GM12878 (cell line): ENCODE data around the gene POU1F1. TPM values are rescaled to one million over a fixed set of nuclear protein-coding genes. Genes with fewer than 3 reads are reported as not detected.

Source experiments
- ATAC-seq: fragments of 200-7000 bp; cut with Tn5 transposase; 3 replicates; pipeline ENCODE4 v1.9.1; 2020; ENCODE audit warnings: mild to moderate bottlenecking, moderate library complexity
- BruUV-seq: library from RNA; stranded (reverse); fragments of 400-500 nt; replicated peaks from 2 replicates; lab custom pipeline; 2021; lab: Mats Ljungman, UMichigan
- CTCF ChIA-PET: fragments of 300-600 bp; sonication (Branson Sonifier 250); formaldehyde crosslinking; extraction: SDS; loops from one replicate; lab custom pipeline; 2021; ENCODE audit warnings: inconsistent platforms; lab: Yijun Ruan, JAX
- POLR2A ChIA-PET: fragments of 350-600 bp; formaldehyde crosslinking; extraction: SDS; loops from one replicate; lab custom pipeline; 2021; ENCODE audit warnings: inconsistent platforms; lab: Charles Lee
- RAD21 ChIA-PET: fragments of 300-600 bp; sonication (Branson Sonifier 250); formaldehyde crosslinking; loops from one replicate; lab custom pipeline; 2023; ENCODE audit warnings: antibody characterized with exemption; ENCODE audit not compliant: unreplicated experiment; lab: Charles Lee
- SMC1A ChIA-PET: fragments of 300-600 bp; sonication (Branson Sonifier 250); formaldehyde crosslinking; loops from one replicate; lab custom pipeline; 2023; ENCODE audit not compliant: unreplicated experiment, uncharacterized antibody; lab: Charles Lee
- DNase-seq: peaks from one replicate; pipeline ENCODE4 v3.0.0-alpha.2; 2011; ENCODE audit warnings: low read depth, low spot score
- FAIRE-seq: peaks from 3 replicates; lab custom pipeline; 2011; peaks lifted over from hg19 to GRCh38; lab: Jason Lieb, UNC
- H2AFZ ChIP-seq: 2 replicates; pipeline ENCODE4 v1.6.0; 2011; ENCODE audit warnings: low read depth, low read length, control low read depth; ENCODE audit not compliant: control insufficient read depth
- H3K27ac ChIP-seq: 2 replicates; pipeline ENCODE4 v1.5.1; 2011; ENCODE audit warnings: control low read depth; ENCODE audit not compliant: control insufficient read depth, insufficient read depth
- H3K27me3 ChIP-seq, 2 experiments: replicated peaks in 1 of 2; 2 replicates each; pipeline versions ENCODE4 v1.6.0 to v1.6.1; 2011; ENCODE audit warnings: low read length in 1 of 2; ENCODE audit not compliant: control insufficient read depth in 2 of 2, insufficient read depth in 2 of 2
- H3K36me3 ChIP-seq, 2 experiments: 2 replicates each; pipeline ENCODE4 v1.5.1; 2011; ENCODE audit warnings: low read length in 1 of 2; ENCODE audit not compliant: control insufficient read depth in 2 of 2, insufficient read depth in 2 of 2
- H3K4me1 ChIP-seq: 2 replicates; pipeline ENCODE4 v1.6.1; 2011; ENCODE audit warnings: mild to moderate bottlenecking, low read length, moderate library complexity, mixed read lengths; ENCODE audit not compliant: control insufficient read depth, insufficient read depth
- H3K4me2 ChIP-seq: 2 replicates; pipeline ENCODE4 v1.6.0; 2011; ENCODE audit warnings: control low read depth; ENCODE audit not compliant: control insufficient read depth, insufficient read depth
- H3K4me3 ChIP-seq: fragments of 200-600 bp; sonication (generic); 2 replicates; pipeline ENCODE4 v1.5.1; 2016
- H3K79me2 ChIP-seq: 2 replicates; pipeline ENCODE4 v1.6.0; 2011; ENCODE audit warnings: low read length; ENCODE audit not compliant: control insufficient read depth, insufficient read depth
- H3K9ac ChIP-seq: 2 replicates; pipeline ENCODE4 v1.8.0; 2011; ENCODE audit warnings: low read length, control low read depth, mixed read lengths; ENCODE audit not compliant: control insufficient read depth, insufficient read depth
- H3K9me3 ChIP-seq: replicated peaks from 3 replicates; pipeline ENCODE4 v1.5.1; 2011; ENCODE audit warnings: mild to moderate bottlenecking, low read length; ENCODE audit not compliant: control insufficient read depth, insufficient read depth
- H4K20me1 ChIP-seq: 2 replicates; pipeline ENCODE4 v1.6.0; 2011; ENCODE audit not compliant: control insufficient read depth, insufficient read depth
- ATF3 ChIP-seq: IDR thresholded peaks from 2 replicates; pipeline ENCODE4 v1.6.1; 2011; ENCODE audit warnings: low read depth, mild to moderate bottlenecking, low read length, moderate library complexity, borderline replicate concordance; ENCODE audit errors: extremely low read depth
- BACH1 ChIP-seq: fragments of 450-650 bp; IDR thresholded peaks from 2 replicates; pipeline ENCODE4 v1.6.1; 2017; ENCODE audit warnings: mild to moderate bottlenecking, borderline replicate concordance
- CHD4 ChIP-seq: fragments of 200-600 bp; sonication (generic); IDR thresholded peaks from 2 replicates; pipeline ENCODE4 v1.6.1; 2016; ENCODE audit warnings: mild to moderate bottlenecking
- IKZF2 ChIP-seq, 2 experiments: fragments of 450-650 bp; IDR thresholded peaks; 2 replicates each; pipeline ENCODE4 v1.6.1; 2017; ENCODE audit warnings: mild to moderate bottlenecking in 2 of 2, moderate library complexity in 2 of 2
- KAT2A ChIP-seq: conservative IDR thresholded peaks from 2 replicates; pipeline ENCODE4 v1.6.1; 2011; ENCODE audit warnings: low read depth, low read length; ENCODE audit not compliant: control insufficient read depth
- KLF5 ChIP-seq: fragments of 450-650 bp; IDR thresholded peaks from 2 replicates; pipeline ENCODE4 v1.6.1; 2014; ENCODE audit warnings: mild to moderate bottlenecking; ENCODE audit not compliant: partially characterized antibody
- NFXL1 ChIP-seq: fragments of 450-650 bp; IDR thresholded peaks from 2 replicates; pipeline ENCODE4 v1.6.1; 2017; ENCODE audit warnings: antibody characterized with exemption, mild to moderate bottlenecking, borderline replicate concordance
- NR2F1 ChIP-seq: fragments of 450-650 bp; conservative IDR thresholded peaks from 2 replicates; pipeline ENCODE4 v1.6.1; 2017; ENCODE audit warnings: mild to moderate bottlenecking
- PKNOX1 ChIP-seq: fragments of 450-650 bp; IDR thresholded peaks from 2 replicates; pipeline ENCODE4 v1.6.1; 2016; ENCODE audit warnings: mild to moderate bottlenecking
- RAD21 ChIP-seq: IDR thresholded peaks from 2 replicates; pipeline ENCODE4 v1.6.1; 2011; ENCODE audit warnings: mild to moderate bottlenecking, low read depth, low read length, moderate library complexity; ENCODE audit not compliant: insufficient read depth
- RELA ChIP-seq: fragments of 450-650 bp; IDR thresholded peaks from 2 replicates; pipeline ENCODE4 v1.8.0; 2014; ENCODE audit warnings: borderline replicate concordance; ENCODE audit not compliant: partially characterized antibody
- RFX5 ChIP-seq: IDR thresholded peaks from 2 replicates; pipeline ENCODE4 v1.6.1; 2011; ENCODE audit warnings: low read depth, low read length, improper control_type of control experiment
- SREBF1 ChIP-seq: IDR thresholded peaks from 2 replicates; pipeline ENCODE4 v1.6.1; 2012; ENCODE audit warnings: mild to moderate bottlenecking, low read length
- SUPT20H ChIP-seq: IDR thresholded peaks from 2 replicates; pipeline ENCODE4 v1.6.1; 2011; ENCODE audit warnings: low read depth, mild to moderate bottlenecking, low read length, moderate library complexity, borderline replicate concordance; ENCODE audit not compliant: control insufficient read depth
- TCF7 ChIP-seq: IDR thresholded peaks from 2 replicates; pipeline ENCODE4 v1.6.1; 2014; ENCODE audit warnings: antibody characterized with exemption, borderline replicate concordance
- WGBS: methylation state at CpG from one replicate; pipeline ENCODE4 v1.1.6; 2016; ENCODE audit warnings: low lambda C conversion rate; ENCODE audit not compliant: insufficient replicate concordance, insufficient coverage; ENCODE audit errors: missing lambda C conversion rate; 5-methylcytosine and 5-hydroxymethylcytosine counted together
- in situ Hi-C: fragments of 300-500 bp; cut with MboI; formaldehyde crosslinking; loops from 9 replicates; pipeline ENCODE4 v1.14.3; 2018; ENCODE audit warnings: mixed read lengths
- intact Hi-C: fragments of 100-400 bp; cut with micrococcal nuclease; formaldehyde crosslinking; loops from one replicate; pipeline ENCODE4 v1.14.2; 2022; ENCODE audit not compliant: unreplicated experiment
- polyA plus RNA-seq, 11 experiments: library from polyadenylated mRNA; depleted of rRNA in 4 of 11; unstranded in 6 of 11; stranded (reverse) in 5 of 11; fragments of >200 nt; fragmentation: Nextera tagmentation in 4 of 11; fragmentation: Illumina TruSeq in 1 of 11; extraction: Ambion mirVana in 4 of 11; extraction: Trizol in 1 of 11; gene quantifications; 1 replicate in 1 of 11; 2 replicates in 10 of 11; pipeline versions ENCODE4 v1.2.1 to v1.2.3, GENCODE V29; 2011 to 2016; ENCODE audit warnings: inconsistent platforms in 2 of 11, missing spikeins in 2 of 11, low read depth in 1 of 11
- total RNA-seq, 4 experiments: library from RNA; depleted of rRNA in 3 of 4; stranded (reverse); fragments of >200 nt in 3 of 4; fragmentation: Illumina TruSeq in 1 of 4; extraction: Trizol in 1 of 4; gene quantifications; 2 replicates each; pipeline versions ENCODE4 v1.2.1 to v1.2.3, GENCODE V29; 2013 to 2021
- TF ChIP-seq, protein P1 (sequence below): IDR thresholded peaks from 2 replicates; pipeline ENCODE4 v1.6.1; 2012; ENCODE audit warnings: mild to moderate bottlenecking, low read depth, low read length

Gene POU1F1
- total and polyA plus RNA-seq, 10 of the 15 experiments (the other 5 are each of a cell fraction or from before 2014, with no cell fraction given), result 0.04 TPM; not detected in 9

GRCh38 chr3:87309601-87310000 is 33.2 kb upstream of the POU1F1 start:
- Histone ChIP-seq H2AFZ (no peak overlapping the region), H3K79me2 (no peaks in the 10 kb centered on the region), H3K27ac (no peak overlapping the region), H4K20me1 (no peaks in the 10 kb centered on the region), H3K27me3 (no peaks in the 10 kb centered on the region), H3K4me2 (no peak overlapping the region), H3K36me3 (no peaks in the 10 kb centered on the region), H3K4me3 (no peak overlapping the region), H3K9me3 (no peaks in the 10 kb centered on the region), H3K9ac (no peak overlapping the region), H3K4me1 (no peaks in the 10 kb centered on the region)
- ATAC-seq (no peak), DNase-seq (no peak), FAIRE-seq (no peak)
- ChIA-PET SMC1A (no interaction called here), RAD21 (no interaction called here), CTCF (interaction anchor here (0.7 to 1.1 kb wide), 3 partner anchors 10 to 121 kb away, joined by 3 to 5 read pairs (median 4); no protein-coding TSS in a partner anchor), POLR2A (no interaction called here)
- in situ Hi-C loops (no loop called here), intact Hi-C loops (no loop called here)
- no TSS peak for BruUV-seq
- TF ChIP-seq IKZF2 (IDR thresholded peaks at IDR 0.05), result no peak
- TF ChIP-seq, protein P1, sequence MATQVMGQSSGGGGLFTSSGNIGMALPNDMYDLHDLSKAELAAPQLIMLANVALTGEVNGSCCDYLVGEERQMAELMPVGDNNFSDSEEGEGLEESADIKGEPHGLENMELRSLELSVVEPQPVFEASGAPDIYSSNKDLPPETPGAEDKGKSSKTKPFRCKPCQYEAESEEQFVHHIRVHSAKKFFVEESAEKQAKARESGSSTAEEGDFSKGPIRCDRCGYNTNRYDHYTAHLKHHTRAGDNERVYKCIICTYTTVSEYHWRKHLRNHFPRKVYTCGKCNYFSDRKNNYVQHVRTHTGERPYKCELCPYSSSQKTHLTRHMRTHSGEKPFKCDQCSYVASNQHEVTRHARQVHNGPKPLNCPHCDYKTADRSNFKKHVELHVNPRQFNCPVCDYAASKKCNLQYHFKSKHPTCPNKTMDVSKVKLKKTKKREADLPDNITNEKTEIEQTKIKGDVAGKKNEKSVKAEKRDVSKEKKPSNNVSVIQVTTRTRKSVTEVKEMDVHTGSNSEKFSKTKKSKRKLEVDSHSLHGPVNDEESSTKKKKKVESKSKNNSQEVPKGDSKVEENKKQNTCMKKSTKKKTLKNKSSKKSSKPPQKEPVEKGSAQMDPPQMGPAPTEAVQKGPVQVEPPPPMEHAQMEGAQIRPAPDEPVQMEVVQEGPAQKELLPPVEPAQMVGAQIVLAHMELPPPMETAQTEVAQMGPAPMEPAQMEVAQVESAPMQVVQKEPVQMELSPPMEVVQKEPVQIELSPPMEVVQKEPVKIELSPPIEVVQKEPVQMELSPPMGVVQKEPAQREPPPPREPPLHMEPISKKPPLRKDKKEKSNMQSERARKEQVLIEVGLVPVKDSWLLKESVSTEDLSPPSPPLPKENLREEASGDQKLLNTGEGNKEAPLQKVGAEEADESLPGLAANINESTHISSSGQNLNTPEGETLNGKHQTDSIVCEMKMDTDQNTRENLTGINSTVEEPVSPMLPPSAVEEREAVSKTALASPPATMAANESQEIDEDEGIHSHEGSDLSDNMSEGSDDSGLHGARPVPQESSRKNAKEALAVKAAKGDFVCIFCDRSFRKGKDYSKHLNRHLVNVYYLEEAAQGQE, result no peak
- no peak for TF ChIP-seq SUPT20H
- TF ChIP-seq KAT2A, result no peak
- no peak for TF ChIP-seq RELA
- TF ChIP-seq PKNOX1, result no peak
- TF ChIP-seq TCF7, result no peak
- no peak for TF ChIP-seq RFX5
- no peak for TF ChIP-seq ATF3
- TF ChIP-seq BACH1, result no peak
- TF ChIP-seq RAD21, result no peak
- no peak for TF ChIP-seq KLF5
- no peak for TF ChIP-seq SREBF1
- no peak for TF ChIP-seq NR2F1
- no peak for TF ChIP-seq CHD4
- no peak for TF ChIP-seq NFXL1
- 39% methylated on average over 3 of the region's 3 CpGs for WGBS
